Pancreas (tissue), 10 donors: ENCODE data around the gene CHRDL1. TPM values are rescaled to one million over a fixed set of nuclear protein-coding genes. Genes with fewer than 3 reads are reported as not detected.

Source experiments
- ATAC-seq, 4 donors: fragments of 200-7000 bp; cut with Tn5 transposase; one replicate each; pipeline versions ENCODE4 v1.8.0 to v1.9.1; 2020; ENCODE audit warnings: mild to moderate bottlenecking in 4 of 4, moderate library complexity in 4 of 4
- DNase-seq, 6 donors: peaks; one replicate each; pipeline ENCODE4 v3.0.0-alpha.2; 2020
- FAIRE-seq: peaks from 2 replicates; lab custom pipeline; 2012; peaks lifted over from hg19 to GRCh38; lab: Jason Lieb, UNC
- H3K27ac ChIP-seq, 4 donors: fragments of 200-600 bp; sonication (generic); 1 replicate in 3 of 4; 2 replicates in 1 of 4; pipeline versions ENCODE4 v1.5.0 to v1.8.0; 2020
- H3K27me3 ChIP-seq, 4 donors: fragments of 200-600 bp; one replicate each; pipeline ENCODE4 v1.8.0; 2021
- H3K36me3 ChIP-seq, 3 donors: fragments of 200-600 bp; sonication (generic) in 1 of 3; one replicate each; pipeline versions ENCODE4 v1.5.0 to v1.8.0; 2020 to 2021
- H3K4me1 ChIP-seq, 3 donors: fragments of 200-600 bp; one replicate each; pipeline ENCODE4 v1.8.0; 2021
- H3K4me3 ChIP-seq, 4 donors: fragments of 200-600 bp; sonication (generic) in 2 of 4; one replicate each; pipeline versions ENCODE4 v1.5.0 to v1.8.0; 2020 to 2021
- H3K9me3 ChIP-seq, 4 donors: fragments of 200-600 bp; one replicate each; pipeline ENCODE4 v1.8.0; 2021
- CTCF ChIP-seq, 4 donors: fragments of 200-600 bp; sonication (generic) in 3 of 4; IDR thresholded peaks; one replicate each; pipeline versions ENCODE4 v1.5.0 to v1.8.0; 2021; ENCODE audit warnings: antibody characterized with exemption in 4 of 4
- WGBS, 2 donors: extraction: QIAGEN DNeasy Blood & Tissue Kit; methylation state at CpG; one replicate each; pipeline ENCODE4 v1.1.7; 2013; 5-methylcytosine and 5-hydroxymethylcytosine counted together
- intact Hi-C, 3 donors: fragments of 100-400 bp; cut with DNase I; formaldehyde crosslinking; loops; one replicate each; pipeline versions ENCODE4 v1.11.1 to v1.14.2; 2022
- polyA plus RNA-seq, 2 donors: library from polyadenylated mRNA; stranded (reverse); fragments of 200-250 nt; gene quantifications; one replicate each; pipeline ENCODE4 v1.2.3, GENCODE V29; 2013
- total RNA-seq, 6 donors: library from RNA; stranded (reverse); fragmentation: NEBNext Ultra II Directional in 4 of 6; extraction: Animal tissue kit (Norgen Biotek cat#: 25700) in 4 of 6; gene quantifications; one replicate each; pipeline versions ENCODE4 v1.2.1 to v1.2.4, GENCODE V29; 2021 to 2023
- donor health status: healthy with polysubstance abuse.
- donor health status: DM: no; HTN: no; CAD: no; lungs with moderate emphysema.
- donor health status: DM: no; HTN: no; CAD: no.
- donor health status: control.
- donor health status: control.
- donor health status: Bipolar disorder and iron deficiency.
- donor health status: DM: yes; HTN: yes; CAD: no.
- donor health status: DM: no; HTN: no; CAD: no.
- donor health status: DM: no; HTN: no; CAD: no.
- donor health status: DM: yes; HTN: yes; CAD: no.

CHRDL1 gene
- total and polyA plus RNA-seq, 8 donors: 1.0 to 9.6 (median 2.0) TPM

DNA sequence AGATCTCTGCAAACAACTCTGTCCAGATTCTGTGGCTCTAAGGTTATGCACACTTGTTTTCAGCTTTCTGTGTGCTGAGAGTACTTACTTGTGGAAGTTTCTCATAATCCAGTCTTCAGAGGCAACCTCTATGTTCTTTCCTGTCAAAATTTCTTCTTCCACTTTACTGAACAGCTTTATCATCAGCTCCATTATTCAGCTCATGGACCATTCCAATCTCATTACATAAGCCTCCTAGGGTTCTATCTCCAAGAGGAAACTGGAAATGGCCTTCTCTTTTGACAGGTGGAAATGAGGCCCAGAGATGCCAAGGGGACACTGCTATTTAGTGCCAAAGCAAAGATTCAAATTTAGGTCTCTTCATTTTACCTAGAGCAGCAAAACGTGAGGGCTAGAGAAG, 61.3 kb downstream of the CHRDL1 start:
- no peak overlapping the region for H3K27ac ChIP-seq
- ATAC-seq (no peak), DNase-seq (no peak), FAIRE-seq (no peak)
- no peak overlapping the region for H3K4me3 ChIP-seq
- no peaks in the 10 kb centered on the region for H3K4me1 ChIP-seq
- H3K27me3 ChIP-seq: peaks cover 0 to 3% (median 0%) of the 10 kb centered on the region in 4 donors
- intact Hi-C loops: no loop called here
- H3K36me3 ChIP-seq: no peaks in the 10 kb centered on the region
- 27 to 48% methylated on average over 1 of the region's 1 CpG for WGBS, 2 donors
- H3K9me3 ChIP-seq: no peaks in the 10 kb centered on the region
- no peak for TF ChIP-seq CTCF (IDR thresholded peaks at IDR 0.05)

DNA sequence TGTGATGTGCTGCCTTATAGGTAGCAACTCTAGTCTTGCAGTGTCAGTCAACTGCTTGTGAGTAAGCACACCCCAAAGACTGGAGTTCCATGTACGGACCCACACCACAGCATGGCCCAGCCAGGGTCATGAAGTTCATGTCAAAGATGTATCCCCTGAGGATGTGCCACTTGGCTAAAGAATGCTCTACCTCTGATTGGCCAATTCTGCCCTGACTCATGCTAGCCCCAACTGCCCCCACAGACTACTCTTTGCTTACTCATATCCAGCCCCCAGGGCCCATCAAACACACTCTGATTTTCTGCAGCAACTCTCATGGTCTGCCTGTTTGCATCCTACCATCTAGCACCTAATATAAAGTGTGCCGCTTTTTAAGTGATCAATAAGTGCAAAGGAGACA, 62.5 kb downstream of the CHRDL1 start:
- no peak overlapping the region for H3K4me3 ChIP-seq
- DNase-seq (no peak), ATAC-seq (no peak), FAIRE-seq (no peak)
- no peak for TF ChIP-seq CTCF (IDR thresholded peaks at IDR 0.05)
- 79 to 90% methylated on average over 2 of the region's 2 CpGs for WGBS, 2 donors
- H3K9me3 ChIP-seq: no peaks in the 10 kb centered on the region
- H3K4me1 ChIP-seq: no peaks in the 10 kb centered on the region
- intact Hi-C loops: no loop called here
- peaks cover 0 to 3% (median 0%) of the 10 kb centered on the region in 4 donors for H3K27me3 ChIP-seq
- no peaks in the 10 kb centered on the region for H3K36me3 ChIP-seq
- H3K27ac ChIP-seq: no peak overlapping the region

GRCh38 chrX:110732266-110732665, 63.4 kb downstream of the CHRDL1 start:
- WGBS, 2 donors: 57 to 76% methylated on average over 6 of the region's 6 CpGs
- Histone ChIP-seq H3K4me3 (no peak overlapping the region), H3K36me3 (no peaks in the 10 kb centered on the region), H3K9me3 (no peaks in the 10 kb centered on the region), H3K27me3 (peaks cover 0 to 3% (median 0%) of the 10 kb centered on the region in 4 donors), H3K27ac (no peak overlapping the region), H3K4me1 (no peaks in the 10 kb centered on the region)
- no peak for TF ChIP-seq CTCF (IDR thresholded peaks at IDR 0.05)
- DNase-seq (no peak), ATAC-seq (no peak), FAIRE-seq (no peak)
- intact Hi-C loops: no loop called here

- no peak overlapping the region for H3K4me3 ChIP-seq
- FAIRE-seq (no peak), DNase-seq (no peak), ATAC-seq (no peak)
- intact Hi-C loops: no loop called here
- no peaks in the 10 kb centered on the region for H3K4me1 ChIP-seq
- WGBS, 2 donors: 83 to 92% methylated on average over 2 of the region's 2 CpGs
- H3K9me3 ChIP-seq: no peaks in the 10 kb centered on the region
- H3K27ac ChIP-seq: no peak overlapping the region
- H3K27me3 ChIP-seq: no peaks in the 10 kb centered on the region
- TF ChIP-seq CTCF (IDR thresholded peaks at IDR 0.05): no peak
- H3K36me3 ChIP-seq: no peaks in the 10 kb centered on the region
Measured at GRCh38 chrX:110723844-110724243, 71.8 kb downstream of the CHRDL1 start.

DNA sequence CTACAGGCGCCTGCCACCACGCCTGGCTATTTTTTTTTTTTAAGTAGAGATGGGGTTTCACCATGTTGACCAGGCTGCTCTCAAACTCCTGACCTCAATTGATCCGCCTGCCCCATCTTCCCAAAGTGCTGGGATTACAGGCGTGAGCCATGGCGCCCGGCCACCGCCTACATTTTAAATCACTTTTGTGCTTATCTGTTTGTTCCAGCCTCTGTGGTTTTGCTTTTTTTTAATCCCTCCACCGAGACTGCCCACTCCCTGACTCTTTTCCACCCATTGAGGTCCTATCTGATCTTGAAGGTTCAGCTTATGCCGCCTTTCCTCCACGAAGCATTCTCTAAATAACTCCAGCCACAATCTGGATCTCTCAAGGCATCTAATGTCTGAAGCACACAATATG, 73.5 kb downstream of the CHRDL1 start:
- no peak for ATAC-seq
- Histone ChIP-seq H3K4me3 (no peak overlapping the region), H3K27ac (no peak overlapping the region), H3K36me3 (no peaks in the 10 kb centered on the region), H3K4me1 (no peaks in the 10 kb centered on the region), H3K9me3 (no peaks in the 10 kb centered on the region), H3K27me3 (no peaks in the 10 kb centered on the region)
- TF ChIP-seq CTCF (IDR thresholded peaks at IDR 0.05): no peak
- 78 to 86% methylated on average over 10 of the region's 10 CpGs for WGBS, 2 donors
- intact Hi-C loops: no loop called here
- no peak for DNase-seq
- FAIRE-seq: no peak
